Neural cell (in vitro differentiated cells): ENCODE results near the gene PKHD1.

Experiments
- CTCF ChIP-seq: fragments of 450-650 bp; IDR thresholded peaks from 2 replicates; pipeline ENCODE4 v1.5.1; 2014; ENCODE audit warnings: antibody characterized with exemption, mild to moderate bottlenecking, moderate library complexity; ENCODE audit not compliant: poor library complexity, severe bottlenecking
- EP300 ChIP-seq: fragments of 450-650 bp; conservative IDR thresholded peaks from 2 replicates; pipeline ENCODE4 v1.6.1; 2014; ENCODE audit warnings: antibody characterized with exemption, mild to moderate bottlenecking, moderate library complexity; ENCODE audit not compliant: poor library complexity, severe bottlenecking
- EZH2 ChIP-seq: fragments of 200-600, 300-800 bp; shearing (Covaris generic), sonication (generic); IDR thresholded peaks from 2 replicates; pipeline ENCODE4 v1.6.1; 2014; ENCODE audit warnings: antibody characterized with exemption, low read length, borderline replicate concordance, mild to moderate bottlenecking; ENCODE audit not compliant: insufficient read depth, poor library complexity, severe bottlenecking
- RAD21 ChIP-seq: fragments of 450-650 bp; conservative IDR thresholded peaks from 2 replicates; pipeline ENCODE4 v1.6.1; 2014; ENCODE audit warnings: antibody characterized with exemption, mild to moderate bottlenecking, moderate library complexity
- TAF1 ChIP-seq: IDR thresholded peaks from 2 replicates; pipeline ENCODE4 v1.6.1; 2012; ENCODE audit warnings: low read depth

- TF ChIP-seq EZH2, result no peak
- no peak for TF ChIP-seq TAF1
- TF ChIP-seq CTCF, result no peak
- no peak for TF ChIP-seq EP300
- TF ChIP-seq RAD21, result no peak
These were observed 403.4 kb downstream of the PKHD1 start for GRCh38 chr6:51684038-51684437.
